NB4 (cell line): ENCODE results near the gene IRX2.

Experiments
- POLR2A ChIP-seq: IDR thresholded peaks from 2 replicates; pipeline ENCODE4 v1.6.1; 2011; ENCODE audit warnings: mild to moderate bottlenecking; ENCODE audit not compliant: insufficient read length; ENCODE audit errors: extremely low read depth
- TF ChIP-seq, protein P1 (sequence below): IDR thresholded peaks from one replicate; pipeline ENCODE4 v1.5.1; 2012; ENCODE audit warnings: low read depth, low read length

DNA sequence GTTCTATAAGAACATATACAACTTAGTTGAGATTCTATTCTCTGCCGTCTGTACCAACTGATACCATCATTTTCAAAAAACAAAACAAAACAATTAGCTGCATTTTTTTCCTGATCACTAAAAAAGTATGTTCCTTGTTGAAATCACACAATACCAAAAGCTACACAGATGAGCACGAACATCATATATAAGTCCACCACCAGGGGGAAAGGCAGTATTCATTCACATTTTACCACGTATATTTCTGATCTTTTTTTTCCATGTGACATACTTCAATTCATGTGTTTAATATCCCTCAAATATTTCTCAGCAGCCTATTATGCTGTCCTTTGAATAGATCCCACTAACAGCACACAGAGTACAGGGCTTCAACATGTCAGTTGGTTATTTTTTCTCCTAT lies 40.6 kb downstream of the IRX2 start:
- no peak for TF ChIP-seq POLR2A
- TF ChIP-seq, protein P1, sequence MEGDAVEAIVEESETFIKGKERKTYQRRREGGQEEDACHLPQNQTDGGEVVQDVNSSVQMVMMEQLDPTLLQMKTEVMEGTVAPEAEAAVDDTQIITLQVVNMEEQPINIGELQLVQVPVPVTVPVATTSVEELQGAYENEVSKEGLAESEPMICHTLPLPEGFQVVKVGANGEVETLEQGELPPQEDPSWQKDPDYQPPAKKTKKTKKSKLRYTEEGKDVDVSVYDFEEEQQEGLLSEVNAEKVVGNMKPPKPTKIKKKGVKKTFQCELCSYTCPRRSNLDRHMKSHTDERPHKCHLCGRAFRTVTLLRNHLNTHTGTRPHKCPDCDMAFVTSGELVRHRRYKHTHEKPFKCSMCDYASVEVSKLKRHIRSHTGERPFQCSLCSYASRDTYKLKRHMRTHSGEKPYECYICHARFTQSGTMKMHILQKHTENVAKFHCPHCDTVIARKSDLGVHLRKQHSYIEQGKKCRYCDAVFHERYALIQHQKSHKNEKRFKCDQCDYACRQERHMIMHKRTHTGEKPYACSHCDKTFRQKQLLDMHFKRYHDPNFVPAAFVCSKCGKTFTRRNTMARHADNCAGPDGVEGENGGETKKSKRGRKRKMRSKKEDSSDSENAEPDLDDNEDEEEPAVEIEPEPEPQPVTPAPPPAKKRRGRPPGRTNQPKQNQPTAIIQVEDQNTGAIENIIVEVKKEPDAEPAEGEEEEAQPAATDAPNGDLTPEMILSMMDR: peak; percentile 23
